ENCODE results near the gene SCP2.

Gene SCP2

DNA sequence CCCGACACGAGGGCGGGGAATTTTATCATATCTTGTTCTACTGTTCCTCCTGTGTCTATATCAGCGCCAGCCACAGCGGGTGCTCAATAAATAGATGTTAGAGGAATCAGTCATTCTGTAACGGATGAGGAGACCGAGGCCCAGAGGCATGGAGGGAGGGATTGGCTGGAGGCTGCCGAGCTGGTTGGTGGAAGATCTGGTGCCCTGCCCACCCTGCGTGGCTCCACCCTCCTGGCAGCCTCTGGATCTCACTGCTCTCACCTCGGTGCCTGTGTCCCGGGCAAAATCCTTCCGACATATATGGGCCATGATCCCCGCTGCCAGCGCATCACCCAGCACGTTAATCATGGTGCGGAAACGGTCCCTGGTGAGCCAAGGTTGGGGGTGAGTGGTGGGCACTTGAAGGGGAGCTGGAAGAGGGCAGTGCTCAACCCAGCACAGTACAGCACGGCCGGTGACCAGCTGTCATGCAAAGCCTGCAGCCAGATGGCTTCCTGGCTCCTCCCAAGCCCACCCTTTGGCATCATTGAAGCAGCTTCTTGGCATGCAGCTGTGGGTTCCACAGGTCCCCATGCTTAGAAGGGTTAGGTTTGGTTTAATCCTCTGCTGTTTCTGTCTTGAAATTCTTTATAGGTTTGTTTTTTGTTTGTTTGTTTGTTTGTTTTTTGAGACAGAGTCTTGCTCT, 161.7 kb downstream of the SCP2 start:
- H3K9me3 ChIP-seq (ENCODE audit: control insufficient read depth, insufficient read depth, low read length), result no peaks in the 10 kb centered on the region
- H3K36me3 ChIP-seq (ENCODE audit: insufficient read depth, low read length), result no peaks in the 10 kb centered on the region
- peaks cover 4% of the 10 kb centered on the region; the same call in 1 of the 2 replicates for H3K4me1 ChIP-seq (ENCODE audit: insufficient read depth, low read length)
- no peak overlapping the region for H3K9ac ChIP-seq (ENCODE audit: low read depth, low read length)

GRCh38 chr1:53089478-53090226, 162.6 kb downstream of the SCP2 start:
- peaks cover 4% of the 10 kb centered on the region; the same call in 1 of the 2 replicates for H3K4me1 ChIP-seq (ENCODE audit: insufficient read depth, low read length)
- no peaks in the 10 kb centered on the region for H3K36me3 ChIP-seq (ENCODE audit: insufficient read depth, low read length)
- no peak overlapping the region for H3K9ac ChIP-seq (ENCODE audit: low read depth, low read length)
- H3K9me3 ChIP-seq (ENCODE audit: control insufficient read depth, insufficient read depth, low read length), result no peaks in the 10 kb centered on the region

- H3K9me3 ChIP-seq (ENCODE audit: control insufficient read depth, insufficient read depth, low read length), result no peaks in the 10 kb centered on the region
- peaks cover 4% of the 10 kb centered on the region; the same call in 1 of the 2 replicates for H3K4me1 ChIP-seq (ENCODE audit: insufficient read depth, low read length)
Measured at GRCh38 chr1:53090227-53091147, 163.4 kb downstream of the SCP2 start.

DNA sequence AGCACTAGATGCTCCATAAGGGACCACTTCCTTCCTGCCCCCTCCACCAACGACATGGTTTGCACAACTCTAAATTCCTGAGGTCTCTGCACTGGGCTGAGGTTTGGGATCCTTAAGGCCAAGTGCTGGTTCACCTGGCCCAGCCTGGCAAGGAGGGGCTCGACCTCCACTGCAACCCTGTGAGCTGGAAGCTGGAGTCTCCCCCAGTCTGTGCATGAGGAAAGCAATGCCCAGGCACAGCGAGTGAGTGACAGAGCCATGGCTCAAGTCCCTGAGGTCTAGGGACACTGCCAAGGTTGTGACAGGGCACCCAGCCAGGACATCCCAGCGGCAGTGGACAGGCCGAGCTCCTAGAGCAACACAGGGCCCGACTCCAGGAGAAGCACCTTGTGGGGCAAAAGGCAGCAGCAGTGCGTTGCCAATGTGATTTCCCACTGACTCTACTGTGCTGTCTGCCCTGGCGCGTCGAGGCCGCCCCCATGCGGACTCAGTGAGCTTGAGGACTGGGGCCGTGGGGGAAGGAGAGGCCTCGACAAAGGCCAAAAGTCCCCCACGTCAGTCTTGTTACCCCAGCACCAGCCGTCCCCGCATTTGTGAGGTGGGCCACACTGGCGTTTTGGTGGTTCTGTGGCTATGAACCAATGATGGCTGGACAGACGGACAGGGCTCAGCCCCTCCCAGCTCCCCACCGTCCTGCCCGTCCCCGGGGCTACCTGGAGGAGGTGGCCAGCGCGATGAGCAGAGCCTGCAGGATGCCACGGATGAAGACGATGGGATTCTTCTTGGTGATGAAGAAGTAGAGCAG, 165.0 kb downstream of the SCP2 start:
- peaks cover 4% of the 10 kb centered on the region; the same call in 1 of the 2 replicates for H3K4me1 ChIP-seq (ENCODE audit: insufficient read depth, low read length)

More at GRCh38 chr1:53090227-53091147, 163.4 kb downstream of the SCP2 start:
- Histone ChIP-seq H3K36me3 (ENCODE audit: insufficient read depth, low read length) (no peaks in the 10 kb centered on the region), H3K9ac (ENCODE audit: low read depth, low read length) (no peak overlapping the region)

DNA sequence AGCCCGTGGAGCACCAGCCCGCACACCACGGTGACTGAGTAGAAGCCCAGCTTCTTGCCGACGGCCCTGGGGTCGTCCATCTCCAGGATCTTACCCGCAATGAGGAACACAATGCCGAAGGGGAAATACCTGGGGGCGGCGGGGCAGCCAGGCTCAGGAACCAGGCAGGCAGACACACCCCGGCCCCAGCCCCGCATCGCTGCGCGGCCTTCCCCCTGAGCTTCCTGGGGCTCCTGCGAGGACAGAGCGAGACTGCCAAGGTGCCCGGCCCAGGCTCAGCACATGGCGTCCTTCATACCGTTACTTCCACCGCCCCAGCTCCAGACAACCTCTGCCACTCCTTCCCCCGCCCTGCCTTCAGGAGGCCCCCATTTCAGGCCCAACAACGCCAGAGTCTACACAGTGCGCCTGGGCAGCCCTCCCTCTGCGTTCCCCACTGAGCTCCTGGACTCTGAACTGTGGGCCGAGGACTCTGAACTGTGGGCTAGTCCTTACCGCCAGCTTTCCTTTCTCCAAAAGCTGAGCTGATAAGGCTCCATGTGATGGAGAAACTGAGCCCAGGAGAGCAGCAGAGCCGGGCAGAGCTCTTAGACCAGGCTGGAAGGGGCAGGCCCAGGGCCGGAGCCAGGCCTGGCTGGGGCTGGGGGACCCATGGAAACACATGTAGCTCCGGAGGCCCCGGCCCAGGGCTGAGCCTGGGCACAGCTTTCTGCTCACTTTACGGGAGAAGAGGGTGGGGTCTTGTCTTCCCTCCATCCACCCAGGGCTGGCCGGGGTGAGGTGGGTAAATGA, 165.8 kb downstream of the SCP2 start:
- H3K36me3 ChIP-seq (ENCODE audit: insufficient read depth, low read length), result no peaks in the 10 kb centered on the region
- H3K4me1 ChIP-seq (ENCODE audit: insufficient read depth, low read length), result peaks cover 4% of the 10 kb centered on the region; the same call in 1 of the 2 replicates
- H3K9me3 ChIP-seq (ENCODE audit: control insufficient read depth, insufficient read depth, low read length), result no peaks in the 10 kb centered on the region
- no peak overlapping the region for H3K9ac ChIP-seq (ENCODE audit: low read depth, low read length)

More for the DNA sequence above, 165.0 kb downstream of the SCP2 start:
- H3K9ac ChIP-seq (ENCODE audit: low read depth, low read length), result no peak overlapping the region
- H3K9me3 ChIP-seq (ENCODE audit: control insufficient read depth, insufficient read depth, low read length), result no peaks in the 10 kb centered on the region
- no peaks in the 10 kb centered on the region for H3K36me3 ChIP-seq (ENCODE audit: insufficient read depth, low read length)

- peaks cover 4% of the 10 kb centered on the region; the same call in 1 of the 2 replicates for H3K4me1 ChIP-seq (ENCODE audit: insufficient read depth, low read length)
Measured at GRCh38 chr1:53093451-53093754, 166.3 kb downstream of the SCP2 start.

DNA sequence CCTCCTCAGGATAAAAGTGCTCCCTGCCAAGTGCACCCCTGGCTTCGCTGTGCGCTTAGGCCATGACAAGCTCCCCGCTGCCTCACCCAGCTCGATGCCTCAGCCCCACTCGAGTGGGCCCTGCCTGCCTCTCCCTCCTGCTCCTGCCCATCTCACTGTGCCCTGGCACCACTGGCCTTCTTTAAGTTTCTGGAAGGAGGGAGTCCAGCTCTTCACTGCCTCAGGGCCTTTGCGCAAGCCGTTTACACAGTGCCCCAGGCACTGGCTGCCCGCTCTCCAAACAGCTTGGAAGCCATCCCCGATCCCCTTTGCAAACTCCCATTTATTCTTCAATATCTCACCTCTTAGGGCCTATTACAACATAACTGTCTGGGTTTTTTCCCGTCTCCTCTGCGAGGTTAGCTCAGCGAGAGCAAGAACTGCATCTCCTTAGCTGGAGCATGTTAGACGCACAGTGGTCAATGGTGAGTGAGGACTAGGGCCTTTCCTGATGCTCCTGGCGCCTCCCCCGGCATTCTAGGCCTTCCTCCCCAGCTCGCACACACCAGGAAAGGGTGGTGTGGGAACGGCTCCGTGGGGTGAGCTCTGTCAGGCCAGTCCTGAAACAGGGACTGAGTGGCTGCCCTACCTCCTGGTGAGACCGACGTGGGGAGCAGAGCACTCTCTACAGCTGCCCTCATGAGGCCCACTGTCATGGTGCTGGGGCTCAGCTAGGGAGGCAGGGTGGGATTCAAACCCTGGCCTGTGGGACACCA, 166.9 kb downstream of the SCP2 start:
- H3K9ac ChIP-seq (ENCODE audit: low read depth, low read length), result no peak overlapping the region
- H3K36me3 ChIP-seq (ENCODE audit: insufficient read depth, low read length), result no peaks in the 10 kb centered on the region

More at GRCh38 chr1:53093451-53093754, 166.3 kb downstream of the SCP2 start:
- no peaks in the 10 kb centered on the region for H3K9me3 ChIP-seq (ENCODE audit: control insufficient read depth, insufficient read depth, low read length)
- H3K9ac ChIP-seq (ENCODE audit: low read depth, low read length), result no peak overlapping the region
- no peaks in the 10 kb centered on the region for H3K36me3 ChIP-seq (ENCODE audit: insufficient read depth, low read length)

DNA sequence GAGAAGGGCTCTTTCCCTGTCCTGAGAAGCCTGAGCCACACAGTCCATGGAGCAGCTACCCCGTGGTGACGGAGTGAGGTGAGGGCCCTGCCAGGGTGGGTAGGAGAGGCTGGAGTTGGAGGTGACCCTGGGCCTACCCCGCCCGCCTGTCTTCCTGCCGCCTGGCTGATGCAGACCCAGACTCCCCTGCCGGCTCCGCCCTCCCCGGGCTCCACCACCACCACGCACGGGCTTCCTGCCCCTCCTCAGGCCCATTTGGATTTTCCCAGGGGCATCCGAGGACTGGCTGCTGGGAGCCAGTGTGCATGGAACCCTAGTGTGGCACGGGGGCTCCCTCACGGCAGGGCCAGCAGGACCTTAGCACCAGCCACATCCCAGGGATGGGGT, 167.4 kb downstream of the SCP2 start:
- no peaks in the 10 kb centered on the region for H3K36me3 ChIP-seq (ENCODE audit: insufficient read depth, low read length)
- peaks cover 2% of the 10 kb centered on the region; the same call in 1 of the 2 replicates for H3K4me1 ChIP-seq (ENCODE audit: insufficient read depth, low read length)
- H3K9me3 ChIP-seq (ENCODE audit: control insufficient read depth, insufficient read depth, low read length), result no peaks in the 10 kb centered on the region
- H3K9ac ChIP-seq (ENCODE audit: low read depth, low read length), result no peak overlapping the region

More for the DNA sequence above, 166.9 kb downstream of the SCP2 start:
- H3K4me1 ChIP-seq (ENCODE audit: insufficient read depth, low read length), result peaks cover 4% of the 10 kb centered on the region; the same call in 1 of the 2 replicates
- H3K9me3 ChIP-seq (ENCODE audit: control insufficient read depth, insufficient read depth, low read length), result no peaks in the 10 kb centered on the region

Measured in ES-I3 (cell line).